ENCODE measurements around the gene KDM7A. TPM values are rescaled to one million over a fixed set of nuclear protein-coding genes. Genes with fewer than 3 reads are reported as not detected.

Gene KDM7A
- total and polyA plus RNA-seq, 9 of the 15 experiments (the other 6 are each of a cell fraction or from before 2014, with no cell fraction given): 0.90 to 8.4 (median 7.0) TPM

GRCh38 chr7:140176811-140177702 is at the start of gene KDM7A (continued):
- TF ChIP-seq PREB (CRISPR knock-in tag; IDR thresholded peaks at IDR 0.05): no peak
- TF ChIP-seq, protein P1, sequence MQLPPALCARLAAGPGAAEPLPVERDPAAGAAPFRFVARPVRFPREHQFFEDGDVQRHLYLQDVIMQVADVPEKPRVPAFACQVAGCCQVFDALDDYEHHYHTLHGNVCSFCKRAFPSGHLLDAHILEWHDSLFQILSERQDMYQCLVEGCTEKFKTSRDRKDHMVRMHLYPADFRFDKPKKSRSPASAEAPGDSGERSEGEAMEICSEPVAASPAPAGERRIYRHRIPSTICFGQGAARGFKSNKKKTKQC (CRISPR knock-in tag; IDR thresholded peaks at IDR 0.05): peak; percentile 87; the same call in 1 of the 2 replicates
- no peak for TF ChIP-seq SRSF1 (IDR thresholded peaks at IDR 0.05; ENCODE audit: low read depth, low read length)
- TF ChIP-seq NEUROD1 (IDR thresholded peaks at IDR 0.05; ENCODE audit: borderline replicate concordance, low read depth, low read length, partially characterized antibody): no peak
- no peak; a peak in 1 of 4 replicates for TF ChIP-seq TBL1XR1 (IDR thresholded peaks at IDR 0.05; ENCODE audit: low read length in 2 of 2)
- no peak for TF ChIP-seq ZNF224 (CRISPR knock-in tag; IDR thresholded peaks at IDR 0.05)
- no peak for TF ChIP-seq PTBP1 (IDR thresholded peaks at IDR 0.05; ENCODE audit: low read depth, low read length)
- TF ChIP-seq EHMT2 (IDR thresholded peaks at IDR 0.05): no peak
- TF ChIP-seq, protein P2, sequence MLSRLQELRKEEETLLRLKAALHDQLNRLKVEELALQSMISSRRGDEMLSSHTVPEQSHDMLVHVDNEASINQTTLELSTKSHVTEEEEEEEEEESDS (CRISPR knock-in tag; IDR thresholded peaks at IDR 0.05): no peak
- TF ChIP-seq GATA2 (CRISPR knock-in tag; IDR thresholded peaks at IDR 0.05): no peak
- no peak for TF ChIP-seq TCFL5 (CRISPR knock-in tag; conservative IDR thresholded peaks at IDR 0.05)
- TF ChIP-seq ZNF253 (CRISPR knock-in tag; conservative IDR thresholded peaks at IDR 0.05): no peak
- TF ChIP-seq HDAC8 (tag; IDR thresholded peaks at IDR 0.05): peak; percentile 59; the same call in 1 of the 2 replicates
- peak; percentile 81 for TF ChIP-seq NR4A1 (CRISPR knock-in tag; IDR thresholded peaks at IDR 0.05)
- peak; percentile 88 for TF ChIP-seq NR4A1 (tag; IDR thresholded peaks at IDR 0.05)
- no peak for TF ChIP-seq FOS (IDR thresholded peaks at IDR 0.05; ENCODE audit: extremely low read depth, insufficient read length)
- no peak for TF ChIP-seq RBM17 (IDR thresholded peaks at IDR 0.05; ENCODE audit: borderline replicate concordance, low read depth, low read length)
- TF ChIP-seq, protein P3, sequence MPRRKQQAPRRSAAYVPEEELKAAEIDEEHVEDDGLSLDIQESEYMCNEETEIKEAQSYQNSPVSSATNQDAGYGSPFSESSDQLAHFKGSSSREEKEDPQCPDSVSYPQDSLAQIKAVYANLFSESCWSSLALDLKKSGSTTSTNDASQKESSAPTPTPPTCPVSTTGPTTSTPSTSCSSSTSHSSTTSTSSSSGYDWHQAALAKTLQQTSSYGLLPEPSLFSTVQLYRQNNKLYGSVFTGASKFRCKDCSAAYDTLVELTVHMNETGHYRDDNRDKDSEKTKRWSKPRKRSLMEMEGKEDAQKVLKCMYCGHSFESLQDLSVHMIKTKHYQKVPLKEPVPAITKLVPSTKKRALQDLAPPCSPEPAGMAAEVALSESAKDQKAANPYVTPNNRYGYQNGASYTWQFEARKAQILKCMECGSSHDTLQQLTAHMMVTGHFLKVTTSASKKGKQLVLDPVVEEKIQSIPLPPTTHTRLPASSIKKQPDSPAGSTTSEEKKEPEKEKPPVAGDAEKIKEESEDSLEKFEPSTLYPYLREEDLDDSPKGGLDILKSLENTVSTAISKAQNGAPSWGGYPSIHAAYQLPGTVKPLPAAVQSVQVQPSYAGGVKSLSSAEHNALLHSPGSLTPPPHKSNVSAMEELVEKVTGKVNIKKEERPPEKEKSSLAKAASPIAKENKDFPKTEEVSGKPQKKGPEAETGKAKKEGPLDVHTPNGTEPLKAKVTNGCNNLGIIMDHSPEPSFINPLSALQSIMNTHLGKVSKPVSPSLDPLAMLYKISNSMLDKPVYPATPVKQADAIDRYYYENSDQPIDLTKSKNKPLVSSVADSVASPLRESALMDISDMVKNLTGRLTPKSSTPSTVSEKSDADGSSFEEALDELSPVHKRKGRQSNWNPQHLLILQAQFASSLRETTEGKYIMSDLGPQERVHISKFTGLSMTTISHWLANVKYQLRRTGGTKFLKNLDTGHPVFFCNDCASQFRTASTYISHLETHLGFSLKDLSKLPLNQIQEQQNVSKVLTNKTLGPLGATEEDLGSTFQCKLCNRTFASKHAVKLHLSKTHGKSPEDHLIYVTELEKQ (CRISPR knock-in tag; IDR thresholded peaks at IDR 0.05): no peak
- TF ChIP-seq, protein P4, sequence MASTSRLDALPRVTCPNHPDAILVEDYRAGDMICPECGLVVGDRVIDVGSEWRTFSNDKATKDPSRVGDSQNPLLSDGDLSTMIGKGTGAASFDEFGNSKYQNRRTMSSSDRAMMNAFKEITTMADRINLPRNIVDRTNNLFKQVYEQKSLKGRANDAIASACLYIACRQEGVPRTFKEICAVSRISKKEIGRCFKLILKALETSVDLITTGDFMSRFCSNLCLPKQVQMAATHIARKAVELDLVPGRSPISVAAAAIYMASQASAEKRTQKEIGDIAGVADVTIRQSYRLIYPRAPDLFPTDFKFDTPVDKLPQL (IDR thresholded peaks at IDR 0.05; ENCODE audit: extremely low read depth, insufficient read length): no peak
- TF ChIP-seq MCM7 (IDR thresholded peaks at IDR 0.05): no peak
- TF ChIP-seq U2AF2 (optimal IDR thresholded peaks at IDR 0.05; ENCODE audit: low read depth, low read length): no peak
- no peak for TF ChIP-seq HOXB6 (CRISPR knock-in tag; IDR thresholded peaks at IDR 0.05; ENCODE audit: borderline replicate concordance)

All from K562 (cell line).